Activated CD4-positive, alpha-beta T cell treated with anti-CD3 and anti-CD28 coated beads, Interleukin-2, amount 50 U/mL, for 1 hour (primary cell): ENCODE data around the gene NT5DC2.

ENCODE experiments used
- DNase-seq: peaks from one replicate; pipeline ENCODE4 v3.0.0-alpha.2; 2020

The NT5DC2 gene

DNA sequence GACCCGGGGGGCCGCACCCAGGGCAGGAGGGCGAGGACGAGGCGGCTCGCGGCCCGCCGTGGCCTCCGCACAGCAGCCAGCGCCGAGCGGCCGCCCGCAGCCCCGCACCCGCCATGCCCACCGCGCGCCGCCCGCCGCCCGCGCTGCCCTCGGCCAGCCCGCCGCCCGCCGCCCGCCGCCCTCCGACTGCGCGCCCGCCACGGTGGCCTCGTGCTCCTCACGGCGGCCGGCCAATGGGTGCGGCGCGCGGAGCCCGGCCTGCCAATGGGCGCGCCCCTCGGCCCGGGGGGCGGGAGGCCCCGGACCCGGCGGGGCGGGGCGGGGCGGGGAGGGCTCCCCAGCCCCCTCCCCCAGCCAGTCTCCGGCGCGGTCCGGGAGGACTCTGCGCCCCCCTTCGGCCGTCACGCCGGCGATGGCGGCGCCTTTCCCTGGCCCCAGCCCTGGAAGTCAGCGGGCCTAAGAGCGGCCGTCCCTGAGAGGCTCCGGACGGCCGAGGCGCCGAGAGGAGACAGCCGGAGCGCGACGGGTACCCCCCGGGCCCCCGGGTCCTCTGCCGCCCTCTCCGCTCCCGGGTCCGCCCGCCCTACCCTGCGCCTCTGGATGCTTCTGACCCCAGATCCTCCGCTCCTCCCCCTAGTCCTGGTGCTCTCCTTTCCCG lies at the start of gene NT5DC2:
TSS of gene NT5DC2 (minus strand) at position 235 of the 658 bp plus-strand sequence. CDS start at position 115, 120 bp downstream.
- peak; percentile 41 for DNase-seq

DNA sequence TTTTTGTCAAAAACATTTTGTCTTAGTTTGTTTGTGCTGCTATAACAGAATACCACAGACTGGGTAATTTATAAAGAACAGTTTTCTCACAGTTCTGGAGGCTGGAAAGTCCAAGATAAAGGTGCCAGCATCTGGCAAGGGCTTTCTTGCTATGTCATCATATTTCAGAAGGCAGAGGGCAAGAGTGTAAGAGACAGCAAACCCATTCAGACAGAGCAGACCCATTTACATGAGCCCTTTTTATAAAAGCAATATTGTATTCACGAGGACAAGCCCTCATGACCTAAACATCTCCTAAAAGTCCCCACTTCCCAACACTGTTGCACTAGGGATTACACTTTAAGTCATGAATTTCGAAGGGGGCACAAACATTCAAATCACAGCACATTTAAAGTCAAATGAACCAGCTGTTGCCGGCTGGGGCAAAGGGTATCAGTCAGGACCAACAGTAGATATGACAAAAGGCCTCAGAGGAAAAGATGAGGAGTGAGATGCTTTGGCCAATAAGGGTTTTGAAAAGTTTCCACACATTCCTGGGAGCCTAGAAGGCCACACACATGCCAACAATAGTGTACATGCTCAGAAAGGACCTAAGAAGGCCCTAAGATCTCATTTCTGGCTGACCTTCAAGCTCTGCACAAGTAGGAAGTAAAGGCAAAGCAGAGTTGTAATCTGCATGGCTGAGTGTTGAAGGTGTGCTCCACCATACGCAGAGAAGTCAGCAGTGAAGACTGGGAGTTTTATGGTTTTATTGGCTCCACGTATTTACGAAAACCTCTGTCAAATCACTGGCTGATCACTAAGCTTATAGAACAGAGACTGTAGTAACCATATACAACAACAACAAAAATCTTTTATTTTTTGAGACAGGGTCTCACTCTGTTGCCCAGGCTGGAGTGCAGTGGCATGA lies 40.7 kb upstream of the NT5DC2 start:
- DNase-seq, result no peak

DNA sequence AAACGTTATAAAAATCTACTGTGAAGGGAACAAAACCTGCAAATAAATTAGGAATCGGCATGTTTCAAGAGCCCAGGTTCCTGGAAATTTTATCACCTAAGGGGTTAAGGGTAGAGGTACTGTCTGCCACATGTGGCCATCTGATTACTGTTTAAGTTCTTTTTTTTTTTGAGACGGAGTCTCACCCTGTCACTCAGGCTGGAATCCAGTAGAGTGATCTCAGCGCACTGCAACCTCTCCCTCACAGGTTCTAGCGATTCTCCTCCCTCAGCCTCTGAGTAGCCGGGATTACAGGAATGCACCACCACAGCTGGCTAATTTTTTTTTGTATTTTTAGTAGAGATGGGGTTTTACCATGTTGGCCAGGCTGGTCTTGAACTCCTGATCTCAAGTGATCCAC lies 38.6 kb upstream of the NT5DC2 start:
- DNase-seq, result no peak

DNA sequence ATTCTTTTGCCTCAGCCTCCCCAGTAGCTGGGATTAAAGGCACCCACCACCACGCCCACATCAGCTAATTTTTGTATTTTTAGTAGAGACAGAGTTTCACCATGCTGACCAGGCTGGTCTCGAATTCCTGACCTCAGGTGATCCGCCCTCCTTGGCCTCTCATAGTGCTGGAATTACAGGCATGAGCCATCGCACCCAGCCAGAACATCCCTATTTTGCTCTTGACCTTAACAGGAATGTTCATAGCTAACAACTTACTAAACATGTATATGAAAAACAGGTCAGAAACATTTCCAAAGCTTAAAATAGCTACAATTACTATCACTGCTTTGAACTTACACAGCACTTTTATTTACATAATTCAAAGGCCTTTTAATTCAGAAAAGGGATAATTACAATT lies 36.4 kb upstream of the NT5DC2 start:
- no peak for DNase-seq

DNA sequence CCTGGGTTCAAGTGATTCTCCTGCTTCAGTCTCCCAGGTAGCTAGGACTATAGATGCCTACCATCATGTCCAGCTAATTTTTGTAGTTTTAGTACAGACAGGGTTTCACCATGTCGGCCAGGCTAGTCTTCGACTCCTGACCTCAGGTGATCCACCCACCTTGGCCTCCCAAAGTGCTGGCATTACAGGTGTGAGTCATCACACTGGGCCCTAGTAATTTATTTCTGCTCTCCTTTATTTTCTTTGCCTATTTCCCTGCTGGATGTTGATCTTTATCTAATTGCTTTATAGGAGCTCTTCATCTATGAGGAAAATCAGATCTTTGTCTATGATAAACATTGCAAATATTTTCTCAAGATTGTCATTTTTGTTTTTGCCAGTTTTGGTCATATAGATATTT lies 34.4 kb upstream of the NT5DC2 start:
- no peak for DNase-seq

DNA sequence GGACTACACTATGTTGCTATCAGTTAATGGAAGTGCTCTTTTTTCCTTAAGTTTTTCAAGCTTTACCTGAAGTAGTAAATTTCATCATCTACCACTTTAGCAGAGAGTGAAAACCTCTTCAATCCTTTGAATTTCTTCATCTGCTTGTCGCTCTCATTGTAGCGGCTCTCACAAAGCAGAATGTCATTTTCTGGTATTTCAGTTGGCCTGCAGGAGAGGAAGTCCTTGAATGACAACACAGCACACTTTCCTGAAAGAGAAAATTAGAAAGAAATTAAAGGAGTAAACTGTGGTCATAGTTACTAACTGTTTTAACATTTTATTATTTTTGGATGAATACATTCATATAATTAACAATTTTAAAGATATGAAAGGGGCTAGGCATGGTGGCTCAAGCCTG lies 30.3 kb upstream of the NT5DC2 start:
- no peak for DNase-seq

DNA sequence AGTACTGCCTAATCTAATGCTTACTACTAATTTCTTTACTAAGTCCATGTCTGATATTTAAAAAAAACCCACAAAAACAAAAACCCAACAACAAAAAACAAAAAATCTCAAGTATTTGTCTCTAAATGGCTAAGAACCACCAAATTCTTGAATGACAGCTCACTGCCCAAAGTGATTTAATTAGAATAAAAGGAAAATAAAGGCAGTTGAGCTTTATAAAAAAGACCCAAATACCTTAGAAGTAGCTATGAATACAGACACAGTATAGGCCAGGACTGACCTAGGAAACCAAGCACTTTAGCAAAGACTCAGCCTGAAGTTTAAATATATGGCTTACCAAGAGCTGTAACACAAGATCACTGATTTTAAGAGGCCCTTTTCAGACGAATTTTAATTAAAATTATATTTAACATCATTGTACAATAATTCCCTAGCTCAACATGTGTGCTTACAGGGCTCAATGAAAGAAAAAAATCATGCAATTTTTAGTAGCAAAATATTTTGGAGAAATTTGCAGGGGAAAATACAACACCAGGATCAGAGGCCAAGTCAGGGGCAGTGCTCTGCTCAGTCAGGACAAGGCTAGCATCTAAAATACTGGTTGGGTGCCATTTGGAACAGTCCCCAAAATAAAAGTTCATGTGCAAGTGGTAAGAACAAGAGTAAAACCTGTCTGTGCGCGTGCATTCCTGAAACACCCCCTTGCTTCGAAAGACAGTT lies 27.5 kb upstream of the NT5DC2 start:
- DNase-seq, result no peak

DNA sequence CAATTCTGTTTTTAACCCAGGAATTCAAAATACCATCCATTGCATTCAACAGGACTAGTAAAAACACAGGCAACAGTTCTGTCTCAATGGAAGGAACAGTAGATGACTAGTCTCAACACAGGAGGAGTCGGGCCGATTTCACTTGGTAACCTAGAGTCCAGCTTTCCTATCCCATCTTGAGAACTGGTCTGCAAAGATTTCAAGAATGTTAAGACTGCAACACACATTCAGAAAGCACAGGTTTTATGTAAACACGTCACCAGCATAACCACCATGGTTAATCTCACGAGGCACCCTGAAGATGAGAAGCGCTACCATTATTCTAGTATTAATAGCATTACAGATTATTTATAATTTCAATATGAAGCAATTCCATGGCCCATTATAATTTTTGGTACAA lies 24.8 kb upstream of the NT5DC2 start:
- DNase-seq, result no peak

DNA sequence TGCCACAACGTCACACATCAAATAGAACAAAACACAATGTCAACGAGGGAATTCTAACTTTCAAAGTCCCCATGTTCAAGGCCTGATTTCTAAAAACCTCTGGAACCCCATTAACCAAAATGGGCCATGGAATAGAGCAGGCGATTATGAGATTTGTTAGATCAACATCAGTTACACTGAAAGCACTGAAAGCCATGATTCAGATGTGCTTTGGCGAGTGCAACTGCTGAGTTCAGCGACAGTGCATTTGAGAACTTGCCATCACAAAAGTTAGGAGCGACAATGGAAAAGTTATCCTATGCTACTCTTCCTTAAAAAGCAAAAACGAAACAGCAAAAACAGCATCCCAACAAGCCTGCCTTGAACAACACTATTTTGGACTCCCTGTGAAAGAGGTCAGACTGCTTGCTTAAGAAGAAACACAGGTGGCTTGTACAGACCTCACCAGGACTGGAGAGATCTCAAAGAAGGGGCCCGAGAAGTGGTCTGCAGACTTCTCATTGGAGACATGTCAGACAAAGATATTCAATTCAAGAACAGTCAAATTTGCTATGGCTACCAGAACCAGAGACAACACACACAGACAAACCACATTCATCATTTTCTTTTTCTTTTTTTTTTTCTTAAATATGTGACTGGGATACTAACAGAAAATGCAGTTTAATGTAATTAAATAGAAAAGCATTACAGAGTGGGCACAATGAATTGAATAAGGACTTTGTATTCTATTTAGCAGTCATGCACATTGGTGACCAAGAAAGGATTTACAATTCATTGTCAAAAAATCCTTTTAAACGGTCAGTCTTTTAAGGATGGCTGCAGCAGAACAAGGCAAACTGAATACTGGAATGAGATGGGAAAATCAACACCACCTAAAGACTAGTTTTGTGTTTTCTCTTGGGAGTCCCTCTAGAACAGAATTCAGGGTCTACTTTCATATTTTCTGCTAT lies 23.6 kb upstream of the NT5DC2 start:
- DNase-seq, result no peak

DNA sequence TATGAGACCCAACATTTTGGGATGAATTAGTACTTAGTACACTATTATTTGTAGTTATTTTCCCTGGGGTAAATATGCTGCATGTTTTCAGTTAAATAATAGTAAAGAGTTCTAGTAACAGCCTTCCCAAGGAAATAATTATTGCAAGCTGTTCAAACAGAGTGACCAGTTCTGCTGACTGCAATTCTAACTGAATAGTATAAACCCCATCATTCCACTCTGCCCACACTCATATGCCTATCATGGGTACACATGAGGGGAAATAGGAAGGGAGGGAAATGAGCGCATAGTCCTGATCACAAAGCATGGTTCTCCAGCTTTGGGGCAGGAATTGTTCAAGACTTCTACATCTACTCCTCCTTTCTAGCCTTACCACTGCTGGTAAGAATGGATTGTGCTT lies 21.4 kb upstream of the NT5DC2 start:
- DNase-seq, result no peak

DNA sequence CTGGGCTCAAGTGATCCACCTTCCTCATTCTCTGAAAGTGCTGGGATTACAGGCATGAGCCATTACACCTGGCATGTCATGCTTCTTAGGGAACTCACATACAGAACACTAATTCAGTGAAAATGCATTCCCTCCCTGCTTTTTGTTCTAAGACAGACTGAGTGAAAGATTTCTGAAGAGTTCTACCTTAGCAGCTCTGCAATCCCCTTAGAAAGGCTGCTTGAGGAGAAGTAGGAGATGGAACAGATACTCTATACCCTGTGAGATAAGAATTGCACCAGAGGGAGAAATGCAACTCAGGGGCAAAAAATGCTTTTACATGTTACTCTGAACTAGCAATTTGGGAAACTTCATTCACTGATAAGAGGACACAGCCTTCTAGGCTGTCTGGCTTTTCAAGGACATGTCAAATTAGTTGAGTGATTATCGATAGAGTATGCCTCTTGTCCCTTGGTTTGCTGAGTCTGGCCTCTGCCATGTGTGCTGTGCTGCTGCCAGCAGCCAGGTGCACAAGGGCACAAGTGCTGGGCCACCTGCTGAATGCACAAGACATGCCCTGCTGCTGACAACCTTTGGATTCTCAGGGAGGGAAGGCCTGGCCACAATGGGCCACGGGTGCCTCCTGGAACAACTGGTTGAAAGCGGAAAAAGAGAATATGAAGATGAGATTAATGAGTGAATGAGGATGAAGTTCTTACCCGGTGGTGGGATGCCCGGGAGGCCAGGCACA lies 20.5 kb upstream of the NT5DC2 start:
- DNase-seq, result no peak

DNA sequence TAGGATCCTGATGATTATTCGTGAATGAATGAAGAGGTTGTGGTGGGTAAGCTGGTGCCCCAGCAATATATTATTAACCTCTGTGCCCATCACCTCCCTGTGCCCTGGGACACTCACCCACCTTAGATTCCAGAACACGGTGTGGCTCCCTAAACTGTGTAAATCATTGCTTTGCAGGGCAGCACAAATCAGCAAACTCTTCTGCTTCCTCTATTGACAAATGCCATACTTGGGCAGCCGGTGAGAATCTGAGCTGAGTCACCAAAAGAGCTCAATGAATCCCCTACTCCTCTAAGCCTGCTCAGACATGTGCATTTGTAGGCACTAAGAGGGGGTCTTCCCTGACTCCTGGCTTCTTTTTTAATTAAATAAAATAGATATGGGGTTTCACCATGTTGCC lies 18.4 kb upstream of the NT5DC2 start:
- no peak for DNase-seq

DNA sequence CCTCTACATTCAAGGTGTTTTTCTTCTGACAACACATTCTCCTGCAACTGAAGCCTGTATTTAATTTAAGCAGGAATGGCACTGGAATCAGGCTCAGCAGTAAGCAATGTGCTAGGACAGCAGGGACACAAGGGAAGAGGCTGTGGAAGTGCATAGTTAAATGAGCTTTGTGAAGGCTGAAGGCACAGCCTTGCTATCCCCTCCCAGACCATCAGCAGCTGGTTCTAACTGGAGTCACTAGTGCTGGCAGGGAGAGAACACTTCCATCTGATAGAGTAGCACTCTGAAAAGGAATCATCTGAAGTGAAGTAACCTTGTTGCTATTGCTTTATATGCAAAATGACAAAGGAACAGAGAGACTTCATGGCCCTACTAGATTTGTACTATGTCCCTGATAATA lies 17.5 kb upstream of the NT5DC2 start:
- DNase-seq, result no peak

DNA sequence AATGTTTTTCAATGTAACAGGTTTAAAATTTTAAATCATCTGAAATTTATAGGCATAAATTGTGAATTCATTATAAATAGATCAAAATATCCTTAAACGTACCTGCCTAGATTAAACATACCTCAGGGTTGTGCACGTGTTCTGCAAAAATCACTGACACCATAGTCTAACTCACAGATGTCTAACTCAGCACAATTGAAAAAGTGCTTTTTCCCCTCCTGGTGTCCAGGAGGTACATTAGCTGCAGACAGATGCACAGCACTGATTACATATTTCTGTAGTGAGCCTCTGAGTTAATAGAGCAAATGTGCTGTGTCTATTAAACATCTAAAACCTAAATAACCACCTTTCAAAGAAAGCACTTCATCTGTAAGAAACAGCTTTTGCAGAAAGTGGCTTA lies 13.5 kb upstream of the NT5DC2 start:
- no peak for DNase-seq

DNA sequence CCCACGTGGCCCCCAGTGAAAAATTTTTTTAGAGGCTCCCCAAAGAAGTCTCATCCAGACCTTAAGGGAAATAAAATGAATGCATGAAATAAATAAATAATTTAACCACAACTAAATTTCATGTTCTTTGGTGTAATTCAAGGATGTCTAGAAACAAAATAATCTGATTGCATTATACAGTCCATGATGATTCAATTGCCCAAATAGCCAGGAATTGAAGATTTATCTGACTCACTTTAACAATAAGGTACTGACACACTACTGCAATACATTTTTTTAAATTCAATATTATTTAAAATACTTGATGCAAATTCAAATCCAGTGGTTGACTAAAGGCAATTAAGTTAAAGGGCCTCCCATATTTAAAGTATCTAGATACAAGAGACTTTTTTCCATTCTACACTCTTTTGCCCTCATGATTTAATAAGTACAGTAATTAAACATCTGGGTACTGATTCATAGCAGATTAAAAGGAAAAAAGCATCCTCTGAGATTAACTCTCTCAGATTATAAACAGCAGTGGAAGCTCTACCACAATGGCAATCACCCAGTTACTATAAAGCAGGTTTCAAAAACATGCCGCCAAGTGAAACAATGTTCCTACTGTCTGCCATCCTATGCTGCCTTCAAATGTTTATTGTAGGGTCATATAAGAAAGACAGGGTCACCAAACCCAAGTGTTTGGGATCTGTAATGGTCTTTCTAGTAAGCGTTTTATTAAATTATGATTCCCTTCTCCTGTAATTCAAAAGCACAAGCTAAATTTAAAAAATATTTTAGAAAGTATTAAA lies 12.6 kb upstream of the NT5DC2 start:
- DNase-seq, result no peak

DNA sequence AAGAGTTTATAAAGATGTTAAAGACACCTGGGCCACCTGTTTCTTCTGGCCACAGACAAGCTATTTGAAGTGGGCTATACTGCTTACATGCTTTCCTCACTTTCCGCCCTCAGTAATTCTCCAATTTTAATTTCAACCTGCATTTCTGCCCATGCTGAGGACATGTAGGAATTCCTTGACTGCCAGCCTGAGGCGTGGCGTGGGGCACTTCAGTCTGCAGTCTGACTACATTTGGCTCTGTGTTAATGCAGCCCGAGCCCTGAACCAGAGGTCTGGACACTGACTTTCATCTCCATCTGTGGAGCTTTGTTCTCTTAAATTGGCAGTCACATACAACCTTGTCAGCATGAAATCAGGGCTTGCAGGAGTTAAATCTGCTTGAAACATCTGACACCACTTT lies 11.3 kb upstream of the NT5DC2 start:
- no peak for DNase-seq

DNA sequence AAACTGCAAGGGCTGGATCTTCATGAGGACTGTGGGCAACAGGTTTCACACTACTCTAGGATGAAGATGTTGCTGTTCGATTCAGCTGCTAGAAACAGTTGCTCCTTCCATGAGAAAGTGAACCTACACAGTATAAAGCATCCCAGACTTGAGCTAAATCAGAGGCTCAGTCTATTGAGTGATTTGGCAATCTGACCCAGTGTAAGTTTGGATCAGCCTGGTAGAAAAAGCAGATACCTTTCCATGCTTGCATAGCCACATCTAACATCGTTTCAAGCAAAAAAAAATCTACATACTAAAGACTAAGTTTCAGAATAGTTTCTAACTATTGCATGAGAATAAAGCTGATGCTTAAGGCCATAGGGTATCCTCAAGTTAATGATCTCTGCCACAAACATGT lies 7.4 kb upstream of the NT5DC2 start:
- no peak for DNase-seq

DNA sequence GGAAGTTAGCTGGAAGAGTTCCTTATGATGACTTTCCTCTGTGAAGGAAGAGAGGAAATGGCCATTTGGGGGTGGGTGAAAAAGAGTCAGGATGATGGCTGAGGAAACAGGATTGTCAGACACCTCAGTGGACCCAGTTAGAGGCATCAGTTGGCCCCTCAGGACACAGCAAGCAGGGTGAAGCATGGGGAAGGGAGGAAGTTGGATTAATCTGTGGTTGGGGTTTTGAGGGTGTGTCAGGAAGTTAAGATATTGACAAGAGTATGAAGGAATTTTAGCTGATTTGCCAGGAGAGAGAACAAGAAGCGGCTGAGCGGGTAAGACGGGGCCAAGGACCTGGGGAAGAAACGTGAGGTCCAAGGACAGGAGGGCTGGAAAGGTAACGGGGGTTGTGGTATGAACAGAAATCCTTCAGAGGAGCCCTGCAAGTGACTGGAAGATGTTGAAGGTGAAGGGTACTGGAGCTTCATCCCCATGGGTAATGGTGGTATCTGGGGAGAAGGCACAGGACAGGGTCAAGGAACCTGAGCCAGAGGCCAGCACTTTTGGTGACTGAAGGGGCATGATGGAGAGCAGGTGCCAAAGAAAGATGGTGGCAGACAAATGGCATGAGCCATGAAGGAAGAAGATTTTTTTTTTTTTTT lies 5.5 kb upstream of the NT5DC2 start:
- no peak for DNase-seq

DNA sequence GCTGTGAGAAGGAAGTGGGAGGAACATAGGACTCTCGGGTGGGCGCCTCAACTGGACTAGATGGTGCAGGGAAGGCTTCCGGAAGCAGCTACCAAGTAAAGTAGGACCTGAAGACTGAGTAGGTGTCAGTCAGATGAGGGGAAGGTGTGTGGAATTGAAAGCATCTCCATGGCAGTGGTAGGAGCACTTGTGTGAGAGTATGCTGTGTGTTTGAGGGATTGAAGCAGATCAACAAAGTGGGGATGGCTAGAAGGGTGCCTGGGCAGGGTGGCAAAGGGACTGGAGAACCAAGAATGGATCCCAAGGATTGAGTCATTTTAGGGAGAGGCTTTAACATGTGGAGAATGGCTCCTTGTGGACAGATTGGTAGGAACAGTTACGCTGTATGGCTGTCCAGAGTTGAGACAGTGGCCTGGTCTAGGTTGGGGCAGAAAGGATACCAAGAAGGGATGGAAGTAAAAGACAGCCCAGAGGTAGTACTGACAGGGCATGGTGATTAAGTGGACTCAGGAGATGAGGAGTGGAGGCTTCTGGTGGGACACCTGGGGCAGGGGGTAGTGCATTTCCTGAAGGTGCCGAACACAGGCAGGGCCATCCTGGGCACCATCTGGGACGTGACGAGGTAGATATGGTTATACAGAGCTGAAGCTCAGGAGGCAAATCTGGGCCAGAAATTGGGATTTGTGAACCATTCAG lies 4.2 kb upstream of the NT5DC2 start:
- DNase-seq, result no peak

DNA sequence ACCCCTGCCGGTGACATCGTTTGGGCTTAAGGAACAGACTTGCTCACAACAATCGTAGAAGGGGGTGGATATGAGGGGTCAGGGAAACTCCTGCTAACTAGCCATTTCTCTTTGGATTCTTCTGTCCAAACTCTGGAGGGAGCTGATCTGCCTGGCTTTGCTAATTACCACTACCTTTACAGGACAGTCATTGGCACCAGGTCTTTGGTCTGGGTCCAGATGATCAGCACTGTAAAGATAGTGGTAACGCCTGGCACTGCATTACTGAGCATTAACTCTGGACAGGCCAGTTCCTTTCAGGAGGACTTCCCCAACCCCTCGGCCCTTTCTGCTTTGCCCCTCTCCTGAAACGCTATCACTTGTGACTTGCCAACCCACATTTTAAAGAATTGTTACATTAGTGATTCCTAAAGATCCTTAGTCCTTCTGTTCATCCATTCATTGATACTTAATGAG lies 3.5 kb upstream of the NT5DC2 start:
- no peak for DNase-seq
